RWPE2 (cell line): ENCODE measurements around the gene NET1.
A peak's percentile ranks its signal among the peaks of the same experiment; 100 is the strongest.

Experiments
- ATAC-seq: fragments of 200-7000 bp; cut with Tn5 transposase; 3 replicates; pipeline ENCODE4 v1.9.1; 2021; ENCODE audit warnings: low read depth
- DNase-seq: peaks from one replicate; pipeline ENCODE4 v3.0.0-alpha.2; 2020; ENCODE audit warnings: low spot score
- H3K27ac ChIP-seq: fragments of 450-650 bp; 2 replicates; pipeline ENCODE4 v1.5.1; 2017; ENCODE audit warnings: mild to moderate bottlenecking; ENCODE audit not compliant: poor library complexity, severe bottlenecking
- H3K27me3 ChIP-seq: fragments of 250-450 bp; sonication (Bioruptor Pico); 2 replicates; pipeline ENCODE4 v1.5.1; 2021; ENCODE audit warnings: mild to moderate bottlenecking, moderate library complexity; ENCODE audit not compliant: insufficient read depth, poor library complexity, severe bottlenecking
- H3K36me3 ChIP-seq: fragments of 250-450 bp; sonication (Bioruptor Pico); 2 replicates; pipeline ENCODE4 v1.5.1; 2020; ENCODE audit warnings: low read depth, mild to moderate bottlenecking, moderate library complexity
- H3K4me1 ChIP-seq: fragments of 250-450 bp; sonication (Bioruptor Pico); 2 replicates; pipeline ENCODE4 v1.5.1; 2021; ENCODE audit warnings: mild to moderate bottlenecking, moderate library complexity; ENCODE audit not compliant: insufficient read depth, poor library complexity, severe bottlenecking
- H3K4me3 ChIP-seq: fragments of 250-450 bp; sonication (Bioruptor Pico); 2 replicates; pipeline ENCODE4 v1.5.1; 2021; ENCODE audit warnings: mild to moderate bottlenecking, moderate library complexity; ENCODE audit not compliant: severe bottlenecking
- H3K9me3 ChIP-seq: fragments of 250-450 bp; sonication (Bioruptor Pico); 2 replicates; pipeline ENCODE4 v1.5.1; 2021; ENCODE audit warnings: mild to moderate bottlenecking, moderate library complexity; ENCODE audit not compliant: severe bottlenecking
- CTCF ChIP-seq: fragments of 450-650 bp; IDR thresholded peaks from one replicate; pipeline ENCODE4 v1.5.1; 2017; ENCODE audit warnings: mild to moderate bottlenecking, moderate library complexity; ENCODE audit not compliant: poor library complexity, severe bottlenecking

Gene NET1

DNA sequence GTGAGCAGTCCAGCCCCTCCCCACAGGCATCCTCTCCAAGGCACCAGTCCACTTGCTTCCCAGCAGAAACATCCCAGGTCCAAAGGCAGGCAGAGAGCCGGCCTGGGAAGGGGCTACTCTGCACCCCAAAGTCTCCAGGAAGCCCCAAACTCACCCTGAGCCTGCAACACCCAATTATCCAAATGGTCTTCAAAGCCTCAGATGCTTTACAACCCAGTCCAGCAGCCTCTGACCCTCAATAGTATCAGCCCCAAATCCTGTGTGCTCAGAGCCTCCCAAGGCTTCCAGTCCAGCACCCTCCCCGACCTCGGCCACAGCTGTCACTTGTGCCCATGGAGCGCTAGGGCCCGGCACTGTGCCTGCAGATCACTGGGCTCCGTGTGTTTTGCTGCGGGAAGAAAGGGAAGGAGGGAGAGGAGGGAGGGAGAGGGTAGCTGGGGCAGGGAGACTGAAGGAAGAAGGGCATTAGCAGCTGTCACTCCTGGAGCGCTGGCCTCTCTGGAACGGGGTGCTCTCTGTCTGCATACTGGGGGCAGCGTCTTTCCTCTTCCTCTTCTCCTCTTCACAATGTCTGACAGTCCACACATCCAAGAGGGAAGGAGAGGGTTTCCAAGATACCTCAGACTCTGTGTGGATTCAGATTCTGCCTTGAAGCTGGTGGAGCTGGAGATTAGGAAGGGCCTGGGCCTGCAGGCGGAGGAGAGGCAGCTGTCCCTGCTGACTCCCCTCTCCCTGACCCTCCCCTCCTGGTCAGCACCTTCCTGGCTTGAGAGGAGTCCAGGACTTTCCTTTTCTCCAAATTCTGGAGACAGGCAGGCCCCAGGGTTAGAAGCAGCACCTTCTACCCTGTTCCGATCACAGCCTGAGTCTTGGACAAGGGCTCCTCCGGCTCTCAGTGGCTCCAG lies 73.8 kb downstream of the NET1 start:
- TF ChIP-seq CTCF, result no peak
- Histone ChIP-seq H3K27ac (no peak overlapping the region), H3K36me3 (no peaks in the 10 kb centered on the region), H3K9me3 (no peaks in the 10 kb centered on the region), H3K4me1 (peaks cover 17% of the 10 kb centered on the region), H3K4me3 (no peak overlapping the region), H3K27me3 (no peaks in the 10 kb centered on the region)
- ATAC-seq (no peak), DNase-seq (no peak)

DNA sequence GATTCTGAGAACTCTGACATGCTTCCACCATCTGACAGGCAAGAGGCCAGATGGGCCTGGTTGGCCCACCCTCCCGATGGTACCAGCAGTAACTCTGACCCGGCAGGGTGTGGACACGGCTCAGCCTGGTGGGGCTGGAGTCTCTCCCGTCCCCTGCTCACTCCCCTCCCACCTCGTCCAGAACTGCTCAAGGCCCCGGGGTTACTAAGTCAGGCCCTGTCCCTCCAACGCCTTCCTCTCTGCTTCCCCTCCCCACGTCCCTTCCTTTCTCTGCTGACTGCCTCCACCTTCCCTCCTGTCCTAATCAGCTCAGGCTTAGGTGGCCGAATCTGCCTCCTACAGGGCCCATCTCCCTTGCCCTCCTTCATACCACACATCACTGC lies 74.5 kb downstream of the NET1 start:
- no peak for TF ChIP-seq CTCF
- no peaks in the 10 kb centered on the region for H3K36me3 ChIP-seq
- ATAC-seq, result no peak
- no peak overlapping the region for H3K4me3 ChIP-seq
- no peaks in the 10 kb centered on the region for H3K27me3 ChIP-seq
- peaks cover 17% of the 10 kb centered on the region for H3K4me1 ChIP-seq
- no peak overlapping the region for H3K27ac ChIP-seq
- no peaks in the 10 kb centered on the region for H3K9me3 ChIP-seq
- DNase-seq, result no peak

GRCh38 chr10:5488272-5489161 lies 76.2 kb downstream of the NET1 start:
- peaks cover 17% of the 10 kb centered on the region for H3K4me1 ChIP-seq
- H3K36me3 ChIP-seq, result no peaks in the 10 kb centered on the region
- TF ChIP-seq CTCF, result no peak
- no peaks in the 10 kb centered on the region for H3K27me3 ChIP-seq
- peak overlapping the region; percentile 83 for H3K27ac ChIP-seq
- ATAC-seq (peak; percentile 86), DNase-seq (peak; percentile 91)
- H3K4me3 ChIP-seq, result no peak overlapping the region
- H3K9me3 ChIP-seq, result no peaks in the 10 kb centered on the region

GRCh38 chr10:5490032-5490431 lies 77.7 kb downstream of the NET1 start:
- ATAC-seq, result no peak
- no peaks in the 10 kb centered on the region for H3K9me3 ChIP-seq
- peaks cover 13% of the 10 kb centered on the region for H3K4me1 ChIP-seq
- DNase-seq, result no peak
- H3K4me3 ChIP-seq, result no peak overlapping the region
- no peaks in the 10 kb centered on the region for H3K27me3 ChIP-seq
- no peak for TF ChIP-seq CTCF
- H3K27ac ChIP-seq, result peak overlapping the region; percentile 83
- no peaks in the 10 kb centered on the region for H3K36me3 ChIP-seq
